Astrocyte of the hippocampus (primary cell): ENCODE data around the gene APCDD1L.

Experiments used
- DNase-seq: peaks from one replicate; pipeline ENCODE4 v3.0.0; 2011; ENCODE audit warnings: low read depth, low spot score

The APCDD1L gene

GRCh38 chr20:58515233-58516212, at the start of gene APCDD1L:
APCDD1L (minus strand) TSS chr20:58515399; CDS start chr20:58514707, 692 bp downstream.
- peak; percentile 81 for DNase-seq

DNA sequence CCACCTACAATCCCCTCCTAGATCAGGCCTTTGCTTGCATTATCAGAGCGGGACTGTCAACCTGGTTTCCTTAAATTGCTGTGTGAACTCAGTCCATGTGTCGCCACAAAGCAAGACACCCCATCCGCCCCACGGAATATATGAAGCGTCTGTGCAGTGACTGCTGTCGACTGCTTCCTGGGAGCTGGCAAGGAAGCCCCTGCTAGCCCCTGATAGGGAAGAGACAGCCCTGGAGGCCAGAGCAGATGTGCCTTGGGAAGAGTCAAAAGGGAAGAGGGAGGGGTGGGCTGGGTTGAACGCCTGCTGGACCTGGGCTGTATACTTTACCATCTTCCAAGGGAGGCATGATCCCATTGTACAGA, 44.1 kb upstream of the APCDD1L start:
- no peak for DNase-seq

GRCh38 chr20:58558486-58559367, 43.5 kb upstream of the APCDD1L start:
- no peak for DNase-seq

DNA sequence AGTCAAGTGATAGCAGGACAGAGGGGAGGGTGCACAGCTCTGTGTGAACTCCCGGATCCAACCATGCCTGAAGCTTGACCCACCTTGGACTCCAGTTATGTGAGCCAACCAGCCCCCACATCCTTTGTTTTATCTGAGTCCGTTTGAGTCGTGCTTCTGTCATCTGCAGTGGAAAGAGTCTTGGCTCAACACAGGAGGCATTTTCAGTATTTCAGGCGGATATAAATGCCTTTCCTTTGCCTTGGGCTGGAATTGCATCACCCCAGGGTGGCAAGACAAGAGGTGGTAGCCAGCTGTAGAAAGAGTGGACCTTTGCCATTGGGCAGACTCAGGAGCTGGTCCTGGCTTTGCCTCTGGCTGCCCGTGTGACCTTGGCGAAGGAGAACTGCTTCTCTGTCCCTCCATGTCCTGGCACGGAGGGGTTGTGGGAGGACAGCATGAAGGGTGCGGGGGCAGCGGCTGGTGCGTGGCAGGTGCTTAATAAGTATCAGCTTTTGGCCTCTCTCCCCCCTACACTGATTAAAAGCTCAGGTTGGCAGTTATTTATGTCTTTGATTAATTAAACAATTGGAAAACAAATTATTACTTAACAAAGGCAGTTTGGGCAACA, 42.6 kb upstream of the APCDD1L start:
- no peak for DNase-seq

- no peak for DNase-seq
Observed at GRCh38 chr20:58556961-58557360, 41.8 kb upstream of the APCDD1L start.

- DNase-seq, result peak; percentile 82
Observed at GRCh38 chr20:58555078-58555765, 40.0 kb upstream of the APCDD1L start.

DNA sequence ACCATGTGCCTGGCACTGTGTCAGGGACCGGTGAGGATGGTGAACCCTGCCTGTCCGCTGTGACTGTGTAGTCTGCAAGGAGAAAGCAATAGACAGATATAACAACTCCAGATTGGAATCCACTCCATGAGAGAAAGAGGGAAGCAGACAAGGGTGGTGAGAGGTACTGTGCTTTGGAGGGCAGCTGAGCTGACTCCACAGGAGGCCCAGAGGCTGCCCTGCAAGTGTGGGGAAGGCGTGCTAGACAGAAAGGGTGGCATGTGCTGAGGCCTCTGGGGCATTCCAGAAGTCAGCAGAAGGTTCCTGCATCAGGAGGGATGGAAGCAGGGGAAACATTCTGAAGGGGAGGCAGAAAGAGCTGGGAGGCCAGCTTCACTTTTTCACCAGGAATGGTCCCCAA, 39.3 kb upstream of the APCDD1L start:
- DNase-seq, result no peak

DNA sequence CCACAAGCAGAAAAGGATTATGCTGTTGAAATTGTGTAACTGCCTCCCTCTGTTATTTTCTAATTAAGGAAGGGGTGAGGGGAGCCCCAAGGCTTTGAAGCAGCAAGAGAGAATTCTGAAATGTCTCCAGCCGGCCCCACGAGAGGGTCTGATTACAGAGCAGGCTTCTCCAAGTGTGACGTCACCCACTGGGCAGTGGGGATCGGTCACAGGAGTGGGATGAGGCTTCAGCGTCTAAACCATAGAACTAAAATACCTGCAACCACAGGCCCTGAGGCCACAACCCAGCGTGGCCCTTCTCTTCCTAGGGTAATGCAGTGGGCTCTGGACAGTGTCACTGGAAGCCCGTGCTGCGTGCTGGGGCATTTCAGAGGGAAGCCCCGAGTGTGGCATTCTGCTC, 38.6 kb upstream of the APCDD1L start:
- peak; percentile 81 for DNase-seq

- no peak for DNase-seq
Observed at GRCh38 chr20:58553166-58553696, 38.0 kb upstream of the APCDD1L start.

GRCh38 chr20:58552366-58552934, 37.3 kb upstream of the APCDD1L start:
- no peak for DNase-seq

GRCh38 chr20:58551631-58552030, 36.4 kb upstream of the APCDD1L start:
- no peak for DNase-seq

DNA sequence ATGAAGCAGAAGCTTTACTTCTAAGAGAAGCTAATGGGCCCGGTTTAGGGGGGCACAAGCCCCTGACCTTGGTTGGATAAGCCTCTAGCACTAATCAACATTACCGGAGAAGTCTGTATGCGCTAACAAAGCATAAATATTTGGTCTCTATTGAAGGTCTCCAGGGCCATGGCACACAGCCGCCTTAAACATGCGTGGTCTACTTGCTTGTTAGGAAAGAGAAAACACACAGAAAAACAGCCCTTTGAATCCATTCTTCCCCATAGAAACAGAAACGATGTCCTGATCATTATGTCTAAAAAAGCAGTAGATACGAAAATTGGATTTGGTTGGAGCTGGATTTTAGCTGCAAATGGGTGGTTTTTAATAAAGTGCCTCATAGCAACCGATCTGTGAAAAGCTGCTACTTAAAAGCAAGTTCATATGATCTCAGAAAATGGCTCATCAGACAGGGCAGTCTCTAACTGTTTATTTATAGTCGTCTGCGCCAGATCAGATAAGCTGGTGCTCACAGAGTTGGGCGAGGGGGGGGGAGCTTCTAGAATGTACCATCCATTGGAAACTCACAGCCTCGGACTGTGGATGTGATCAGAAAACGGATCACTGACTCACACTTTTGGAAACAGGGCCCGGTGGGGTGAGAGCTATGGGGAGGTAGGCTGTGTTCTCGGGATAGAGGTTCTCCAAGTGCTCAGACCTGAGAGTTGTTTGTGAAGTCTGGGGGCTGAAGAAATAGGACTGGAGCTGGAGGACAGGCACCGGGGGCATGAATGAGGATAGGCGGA, 35.3 kb upstream of the APCDD1L start:
- peak; percentile 89 for DNase-seq

DNA sequence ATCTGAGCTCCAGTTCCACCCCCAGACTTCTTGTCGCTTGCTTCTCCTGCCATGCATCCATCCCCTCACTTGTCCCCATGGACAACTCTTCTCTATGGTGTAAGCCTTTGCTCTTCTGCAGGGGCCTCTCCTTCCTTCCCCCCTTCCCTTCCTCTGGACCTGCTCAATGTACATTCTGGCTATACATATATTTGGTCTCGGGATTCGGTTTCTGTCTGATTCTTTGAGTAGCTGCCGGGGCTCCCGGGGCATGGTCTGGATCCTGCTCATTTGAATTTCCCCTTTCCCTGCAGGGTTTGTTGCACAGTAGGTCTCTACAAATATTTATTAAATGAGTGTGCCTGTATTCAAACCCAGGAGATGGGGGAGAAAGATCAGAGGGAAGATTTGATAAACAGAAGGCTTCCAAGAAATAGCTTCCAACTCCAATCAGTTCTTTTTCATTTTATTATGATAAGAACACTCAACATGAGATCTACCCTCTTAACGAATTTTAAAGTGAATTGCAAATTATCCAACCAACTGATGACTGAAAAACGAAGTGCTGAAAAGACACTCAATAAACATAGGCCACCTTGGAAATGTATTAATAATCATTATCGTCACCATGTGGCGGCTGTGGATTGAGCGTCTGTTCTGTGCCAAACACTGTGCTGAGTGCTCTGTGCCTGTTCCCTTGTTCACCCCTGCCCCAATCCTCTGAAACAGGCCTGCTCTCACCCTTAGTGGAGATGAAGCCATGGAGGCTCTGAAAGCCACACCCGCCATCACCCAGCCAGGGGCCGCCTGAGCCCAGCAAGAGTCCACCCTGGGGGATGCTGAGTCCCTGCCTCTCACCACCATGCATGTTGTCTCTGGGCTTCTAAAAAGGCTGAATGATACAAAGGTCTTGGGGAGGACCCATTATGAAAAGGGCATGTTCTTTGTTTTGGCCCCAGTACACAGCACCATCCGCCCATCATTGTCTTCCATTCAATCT, 34.3 kb upstream of the APCDD1L start:
- DNase-seq, result no peak

DNA sequence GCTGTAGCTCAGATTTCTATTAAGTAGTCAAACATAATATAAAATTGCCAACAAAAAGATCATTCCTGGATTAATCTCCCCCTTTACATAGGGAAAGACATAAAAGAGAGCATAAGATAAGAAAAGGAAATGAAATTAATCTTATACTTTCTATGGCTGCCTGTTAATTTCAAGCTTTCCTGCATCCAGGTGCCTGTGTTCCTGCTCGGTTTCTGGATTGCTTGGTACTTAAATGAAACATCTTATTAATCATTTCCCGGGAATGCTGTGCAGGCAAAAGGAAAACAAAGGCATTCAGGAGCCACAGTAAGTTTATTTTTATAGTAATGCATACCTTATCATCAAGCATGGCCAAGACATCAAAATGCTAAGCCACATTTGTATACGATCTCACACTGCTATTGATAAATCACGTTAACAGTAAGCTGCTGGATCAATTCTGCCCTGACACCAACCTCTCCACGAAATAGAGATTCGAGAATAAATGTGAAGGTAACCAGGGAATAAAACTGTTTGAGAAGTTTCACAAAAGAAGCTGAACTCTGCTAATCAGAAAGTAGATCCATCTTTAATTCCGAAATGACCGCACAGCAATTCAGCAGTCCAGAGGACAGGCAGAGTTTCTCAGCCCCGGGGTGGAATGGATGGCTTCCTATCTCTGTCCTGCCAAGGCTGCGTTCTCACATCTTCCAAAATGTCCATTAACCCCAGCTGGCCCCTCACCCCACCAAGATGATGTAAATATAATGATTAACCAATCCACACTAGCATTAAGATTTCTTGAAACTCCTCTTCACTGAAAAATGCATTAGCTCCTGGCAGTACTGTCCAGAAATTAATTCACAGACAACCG, 32.6 kb upstream of the APCDD1L start:
- DNase-seq, result peak; percentile 49

- no peak for DNase-seq
Observed at GRCh38 chr20:58546756-58547622, 31.8 kb upstream of the APCDD1L start.

DNA sequence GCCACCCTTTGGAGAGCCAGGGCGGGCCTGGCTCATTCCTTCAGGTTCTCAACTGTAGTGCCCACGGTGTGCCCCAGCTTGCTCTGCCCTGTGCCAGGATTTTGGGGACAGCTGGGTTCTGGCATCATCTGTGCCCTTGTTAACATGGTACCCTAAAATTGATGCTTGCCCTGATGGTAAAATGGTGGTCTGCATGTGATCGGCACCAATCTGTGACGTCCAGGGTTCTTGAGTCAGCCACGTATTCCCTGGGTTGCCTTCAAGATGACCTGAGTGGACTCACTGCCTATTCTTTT, 31.2 kb upstream of the APCDD1L start:
- DNase-seq, result no peak
